ENCODE data around the gene CACNA1C. TPM values are rescaled to one million over a fixed set of nuclear protein-coding genes. Genes with fewer than 3 reads are reported as not detected.

Gene CACNA1C
- total and polyA plus RNA-seq, 2 of the 4 experiments (the other 2 are of a cell fraction) = 1.6 to 2.6 TPM

DNA sequence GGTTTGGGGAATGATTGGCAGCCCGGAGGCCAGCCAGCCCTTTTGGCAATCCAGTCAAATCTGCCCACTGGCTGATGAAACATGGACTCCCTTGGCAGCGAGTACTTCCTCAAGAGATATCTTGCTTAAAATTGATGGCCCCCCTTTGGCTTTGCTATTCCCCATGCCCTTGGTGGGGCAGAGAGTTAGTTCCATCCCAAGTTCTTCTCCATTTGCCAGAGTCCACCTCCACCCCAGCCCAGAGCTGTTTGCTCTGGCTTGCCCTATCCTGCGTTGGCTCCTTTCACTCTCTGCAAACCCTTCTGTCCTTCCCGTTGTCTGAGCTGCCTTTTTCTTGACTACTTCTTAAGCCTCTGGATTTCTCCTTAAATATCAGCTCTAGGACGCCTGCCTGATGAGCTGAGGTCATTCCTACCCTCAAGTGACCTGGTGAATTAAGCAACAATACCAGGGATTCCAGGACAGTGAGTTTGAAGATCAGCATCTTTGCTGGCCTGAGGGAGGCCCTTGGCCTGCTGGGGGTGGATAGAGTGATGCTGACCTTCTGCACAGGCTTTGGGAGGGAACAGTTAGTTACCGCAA is 212.0 kb downstream of the CACNA1C start (continued):
- peak; percentile 25 for TF ChIP-seq RAD21 (IDR thresholded peaks at IDR 0.05; ENCODE audit: low read length)

DNA sequence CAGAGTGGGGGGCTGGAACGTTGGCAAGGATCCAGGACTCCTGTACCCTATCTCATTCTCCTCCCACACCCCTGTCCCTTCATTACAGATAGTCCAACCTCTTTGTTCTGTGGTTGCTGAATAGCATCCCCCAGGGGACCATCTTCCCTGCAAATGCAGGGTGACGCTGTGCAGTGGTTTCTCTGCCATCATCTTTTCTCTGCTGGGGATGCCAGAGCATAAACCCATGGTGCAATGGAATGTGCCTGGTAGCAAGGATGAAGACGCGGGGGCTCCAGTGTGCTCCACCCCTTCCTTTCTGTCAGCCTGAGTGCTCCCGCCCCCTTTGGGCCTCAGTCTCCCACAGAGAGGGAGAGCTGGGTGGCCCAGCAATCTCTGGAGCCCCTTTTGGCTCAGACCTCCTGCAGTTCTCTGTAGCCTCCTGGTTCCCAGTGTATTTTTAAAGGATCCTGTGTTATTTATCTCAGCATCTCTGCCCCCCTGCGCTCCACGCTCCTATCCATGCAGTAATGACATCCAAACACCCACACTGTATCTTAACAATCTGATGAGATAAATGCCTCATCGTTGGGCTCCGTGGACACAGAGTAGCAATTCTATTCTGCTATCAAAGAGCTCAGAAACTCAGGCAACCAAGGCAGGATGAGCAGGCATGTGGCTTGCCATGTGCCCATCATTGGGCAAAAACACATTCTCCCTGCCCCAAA is 212.8 kb downstream of the CACNA1C start:
- intact Hi-C loops (cut with micrococcal nuclease) (loop anchor here (5.0 kb wide), 1 partner anchor 83 kb away; no protein-coding TSS in a partner anchor), dilution Hi-C loops (cut with HindIII; ENCODE audit: low sequenced_read_pairs, unreplicated experiment) (no loop called here), in situ Hi-C loops (cut with MboI; ENCODE audit: low sequenced_read_pairs) (no loop called here)
- no peaks in the 10 kb centered on the region for H3K9me3 ChIP-seq (ENCODE audit: control insufficient read depth, insufficient read depth, low read length)
- no peak for TF ChIP-seq FOS (IDR thresholded peaks at IDR 0.05; ENCODE audit: low read depth, low read length)
- no peak for TF ChIP-seq CHD1 (IDR thresholded peaks at IDR 0.05; ENCODE audit: low read depth, low read length)
- peaks cover 17 to 65% of the 10 kb centered on the region in 2 experiments; a peak in 3 of 4 replicates for H3K79me1 ChIP-seq (ENCODE audit: low read depth in 1 of 2, low read length in 2 of 2)
- H3K23ac ChIP-seq (ENCODE audit: low read depth, low read length) = peak overlapping the region; percentile 93
- H3K36me3 ChIP-seq (ENCODE audit: control insufficient read depth, insufficient read depth, low read length) = no peaks in the 10 kb centered on the region
- H3K27ac ChIP-seq (ENCODE audit: insufficient read depth, low read length) = peak overlapping the region; percentile 88
- peak overlapping the region; percentile 70 for H3K18ac ChIP-seq (ENCODE audit: low read depth, low read length)
- H3K14ac ChIP-seq (replicated peaks; ENCODE audit: low read depth, low read length) = peak overlapping the region; percentile 89
- peak overlapping the region; percentile 72 for H2AFZ ChIP-seq (replicated peaks; ENCODE audit: low read length, poor library complexity)
- H3K4me2 ChIP-seq (ENCODE audit: low read depth, low read length) = peak overlapping the region; percentile 38; the same call in 1 of the 2 replicates
- peak overlapping the region; percentile 99 for H2BK120ac ChIP-seq (ENCODE audit: low read depth, low read length)
- peak overlapping the region; percentile 92 for H2BK15ac ChIP-seq (ENCODE audit: low read depth, low read length)
- peak overlapping the region; percentile 84 to 90 for H4K8ac ChIP-seq (ENCODE audit: low read depth in 2 of 2, low read length in 2 of 2)
- ChIA-PET CTCF (interaction anchor here (0.9 kb wide), 1 partner anchor 14 kb away, joined by 4 read pairs; no protein-coding TSS in a partner anchor), POLR2A (ENCODE audit: unreplicated experiment) (no interaction called here)
- peaks cover 66% of the 10 kb centered on the region for H3K9me1 ChIP-seq (ENCODE audit: insufficient read depth, low read length)
- 71% methylated on average over 5 of the region's 9 CpGs; no CpG with 5 or more reads in 1 of the 2 experiments for WGBS, 2 experiments (ENCODE audit: extremely low coverage in 2 of 2, insufficient read length in 1 of 2)
- H3K4ac ChIP-seq (ENCODE audit: low read depth, low read length) = peak overlapping the region; percentile 97
- no peak overlapping the region for H3K4me3 ChIP-seq (ENCODE audit: insufficient read depth, low read depth, low read length)
- ATAC-seq (ENCODE audit: low read depth) (peak; percentile 6), DNase-seq (no peak)
- H4K5ac ChIP-seq (ENCODE audit: low read depth, low read length) = peak overlapping the region; percentile 62
- no peaks in the 10 kb centered on the region for H4K20me1 ChIP-seq (ENCODE audit: insufficient read depth, low read length)
- H3K9ac ChIP-seq (ENCODE audit: low read depth, low read length) = peak overlapping the region; percentile 33
- peak overlapping the region; percentile 95 for H3K56ac ChIP-seq (ENCODE audit: extremely low read depth, insufficient read depth, low read length)
- H2BK20ac ChIP-seq (ENCODE audit: low read depth, low read length) = peak overlapping the region; percentile 98
- H2AK9ac ChIP-seq (replicated peaks; ENCODE audit: low read depth, low read length, poor library complexity) = peak overlapping the region; percentile 79
- peaks cover 59% of the 10 kb centered on the region for H3K4me1 ChIP-seq (ENCODE audit: control insufficient read depth, insufficient read depth, low read length)
- no TSS peak for BruUV-seq (replicated peaks)
- H2AK5ac ChIP-seq (ENCODE audit: low read depth, low read length) = peak overlapping the region; percentile 97
- H4K91ac ChIP-seq (ENCODE audit: insufficient read depth, low read depth, low read length) = peak overlapping the region; percentile 97
- no peaks in the 10 kb centered on the region for H3K27me3 ChIP-seq (ENCODE audit: control insufficient read depth, insufficient read depth, low read length)
- H2BK5ac ChIP-seq (ENCODE audit: low read depth, low read length, poor library complexity, severe bottlenecking) = peak overlapping the region; percentile 94

Data from IMR-90 (cell line).